Globus pallidus (tissue), 1 donor: ENCODE data around the gene SAPCD2.

Experiments used
- DNase-seq: peaks from one replicate; pipeline ENCODE4 v3.0.0-alpha.2; 2015; ENCODE audit warnings: low spot score

SAPCD2 gene

DNA sequence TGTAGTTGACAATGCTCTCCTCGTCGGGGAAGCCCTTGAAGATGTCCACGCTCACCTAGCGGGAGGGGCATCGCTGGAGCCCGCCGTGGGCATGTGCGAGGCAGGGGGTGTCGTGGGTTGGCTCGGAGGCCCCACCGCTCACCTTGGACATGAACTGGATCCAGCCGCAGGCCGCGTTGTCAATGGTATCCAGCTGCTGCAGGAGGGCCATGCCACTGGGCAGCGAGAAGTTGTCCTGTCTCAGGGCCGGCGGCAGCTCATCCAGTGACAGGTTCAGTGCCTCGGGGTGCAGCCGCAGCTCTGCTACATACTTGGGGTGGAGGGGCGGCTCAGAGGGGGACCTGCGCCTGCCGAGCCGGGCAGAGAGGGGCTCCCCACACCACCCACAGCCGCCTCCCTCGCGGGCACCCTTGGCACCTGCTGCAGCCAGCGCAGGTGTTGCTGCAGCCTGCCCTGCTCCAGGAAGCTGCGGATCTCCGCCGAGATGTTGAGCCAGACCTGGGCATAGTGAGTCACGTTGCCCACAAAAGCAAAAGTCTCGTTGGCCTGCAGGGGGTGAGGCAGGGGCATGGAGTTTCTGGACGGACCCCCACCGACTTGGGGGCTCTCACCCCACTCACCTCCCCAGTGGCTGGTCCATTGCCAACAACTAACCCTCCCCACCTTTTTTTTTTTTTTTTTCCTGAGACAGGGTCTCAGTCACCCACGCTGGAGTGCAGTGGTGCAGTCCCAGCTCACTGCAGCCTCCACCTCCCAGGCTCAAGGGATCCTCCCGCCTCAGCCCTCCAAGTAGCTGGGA, 51.4 kb downstream of the SAPCD2 start:
- DNase-seq, result no peak

DNA sequence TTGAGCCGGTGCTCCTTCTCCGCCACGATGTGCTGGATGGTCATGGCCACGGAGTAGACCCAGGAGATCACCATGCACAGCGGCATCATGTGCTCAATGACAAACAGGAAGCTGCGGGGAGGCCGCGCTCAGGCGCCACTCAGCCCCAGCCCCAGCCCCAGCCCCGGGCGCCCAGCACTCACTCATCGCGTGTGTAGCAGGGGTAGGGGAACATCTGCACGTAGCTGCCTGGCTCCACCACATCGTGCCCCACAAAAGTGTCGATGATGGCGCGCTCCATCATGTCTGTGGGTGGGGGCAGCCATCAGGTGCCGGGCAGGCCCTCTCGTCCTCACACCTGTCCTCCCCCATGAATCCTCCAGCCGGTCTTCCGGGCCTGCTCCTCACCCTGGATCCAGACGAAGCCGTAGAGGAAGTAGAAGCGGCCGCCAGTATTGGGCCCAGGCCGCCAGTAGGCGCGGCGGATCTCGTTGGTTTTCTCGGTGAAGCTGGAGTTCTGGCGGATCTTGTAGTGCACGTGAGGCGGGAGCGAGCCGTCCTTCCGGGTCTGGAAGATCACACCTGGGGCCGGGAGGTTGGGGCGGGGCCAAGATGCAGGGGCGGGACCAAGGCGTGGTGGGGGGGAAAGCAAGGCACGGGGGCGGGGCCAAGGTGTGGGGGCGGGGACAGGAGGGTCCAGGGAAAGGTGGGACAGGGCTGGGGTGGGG, 52.4 kb downstream of the SAPCD2 start:
- DNase-seq, result no peak

DNA sequence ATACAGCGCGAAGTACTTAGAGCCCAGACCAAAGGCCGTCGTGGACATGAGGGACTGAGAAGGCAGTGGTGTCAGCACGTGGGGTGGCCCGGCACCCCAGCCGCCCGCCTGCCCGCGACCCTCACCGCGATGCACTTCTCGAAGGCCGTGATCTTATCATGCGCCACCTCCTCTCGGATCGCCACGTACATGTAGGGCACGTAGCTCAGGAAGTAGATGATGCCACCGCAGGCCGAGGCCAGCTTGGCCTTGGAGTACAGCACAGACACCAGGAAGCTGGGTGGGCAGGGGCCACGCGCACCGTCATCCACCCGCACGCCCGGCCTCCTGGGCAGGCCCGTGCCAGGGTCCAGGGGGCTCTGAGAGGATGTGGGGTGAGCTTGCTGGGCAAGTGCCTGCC, 53.3 kb downstream of the SAPCD2 start:
- no peak for DNase-seq

DNA sequence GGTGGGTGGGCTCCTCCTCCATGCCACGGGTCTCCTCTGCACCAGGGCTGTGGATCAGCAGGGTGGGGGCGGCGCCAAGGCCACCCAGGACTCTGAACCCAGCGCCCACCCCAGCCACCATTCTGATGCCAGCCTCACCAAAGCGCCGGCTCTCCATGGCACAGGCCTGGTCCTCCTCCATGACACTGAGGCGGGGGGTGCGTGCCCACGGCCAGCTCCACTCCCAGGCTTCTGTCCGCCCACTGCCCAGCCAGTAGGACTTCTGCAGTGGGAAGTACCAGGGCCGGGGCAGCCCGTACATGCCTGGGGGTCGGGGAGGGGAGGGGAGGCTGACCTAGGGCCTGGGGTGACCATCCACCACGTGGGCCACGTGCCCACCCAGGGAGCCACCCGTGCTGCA, 53.9 kb downstream of the SAPCD2 start:
- no peak for DNase-seq

DNA sequence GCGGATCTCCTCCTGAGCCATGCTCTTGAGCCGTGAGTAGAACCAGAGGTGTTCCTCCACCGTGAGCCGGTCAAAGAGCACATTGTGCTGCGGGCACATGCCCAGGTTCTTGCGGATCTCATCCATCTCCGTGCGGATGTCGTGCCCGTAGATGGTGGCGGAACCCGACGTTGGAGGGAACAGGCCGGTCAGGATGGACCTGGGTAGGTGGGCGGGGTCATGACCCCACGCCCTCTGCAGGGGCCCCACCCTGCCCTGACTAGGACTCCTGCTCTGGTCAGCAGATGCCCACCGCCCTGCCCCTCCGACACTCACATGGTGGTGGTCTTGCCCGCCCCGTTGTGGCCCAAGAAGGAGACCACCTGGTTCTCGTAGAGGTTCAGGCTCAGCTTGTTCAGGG, 54.4 kb downstream of the SAPCD2 start:
- no peak for DNase-seq

DNA sequence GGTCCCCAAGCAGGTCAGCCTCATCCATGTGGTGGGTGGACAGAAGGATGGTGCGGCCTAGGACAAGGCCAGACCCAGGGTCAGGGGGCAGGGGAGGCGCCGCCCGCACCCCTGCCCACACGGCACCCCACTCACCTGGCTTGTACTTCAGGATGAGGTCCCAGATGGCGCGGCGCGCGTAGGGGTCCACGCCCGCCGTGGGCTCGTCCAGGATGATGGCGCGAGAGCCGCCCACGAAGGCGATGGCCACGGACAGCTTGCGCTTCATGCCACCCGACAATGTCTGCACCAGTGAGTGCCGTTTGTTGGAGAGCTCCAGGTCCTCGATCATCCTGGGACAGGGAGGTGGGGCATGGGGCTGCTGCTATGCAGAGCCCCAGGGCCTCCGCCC, 54.8 kb downstream of the SAPCD2 start:
- no peak for DNase-seq

DNA sequence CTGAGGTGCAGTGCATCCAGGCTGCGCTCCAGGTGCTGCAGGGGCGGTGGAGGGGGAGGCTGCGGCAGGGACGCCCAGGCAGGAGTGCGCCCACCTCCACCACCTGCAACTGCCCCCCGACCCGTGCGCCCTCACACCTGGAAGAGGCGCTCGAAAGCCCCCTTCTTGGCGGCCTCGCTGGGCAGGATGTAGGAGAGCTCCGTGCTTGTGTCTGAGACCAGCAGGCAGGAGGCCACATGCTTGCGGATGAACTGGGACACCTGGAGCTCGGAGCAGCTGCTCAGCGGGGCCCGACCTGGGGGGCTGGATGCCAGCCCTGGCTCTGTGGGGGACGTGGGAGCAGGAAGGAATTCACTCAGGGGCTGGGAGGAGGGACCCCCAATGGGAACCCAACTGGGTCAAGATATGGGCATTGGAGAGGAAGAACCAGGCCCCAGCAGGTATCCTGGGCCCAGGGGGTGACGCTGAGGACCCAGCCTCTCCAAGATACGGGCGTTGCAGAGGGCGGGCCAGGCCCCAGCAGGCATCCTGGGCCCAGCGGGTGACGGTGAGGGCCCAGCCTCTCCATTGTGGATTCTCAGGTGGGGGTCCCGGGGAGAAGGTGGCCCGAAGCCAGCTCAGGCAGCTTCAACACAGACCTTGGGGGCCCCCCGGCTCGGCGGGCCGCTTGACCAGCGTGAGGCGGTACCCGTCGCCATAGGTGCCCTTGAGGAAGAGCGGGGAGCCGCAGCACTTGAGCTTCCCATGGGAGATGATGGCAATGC, 55.4 kb downstream of the SAPCD2 start:
- DNase-seq, result no peak

DNA sequence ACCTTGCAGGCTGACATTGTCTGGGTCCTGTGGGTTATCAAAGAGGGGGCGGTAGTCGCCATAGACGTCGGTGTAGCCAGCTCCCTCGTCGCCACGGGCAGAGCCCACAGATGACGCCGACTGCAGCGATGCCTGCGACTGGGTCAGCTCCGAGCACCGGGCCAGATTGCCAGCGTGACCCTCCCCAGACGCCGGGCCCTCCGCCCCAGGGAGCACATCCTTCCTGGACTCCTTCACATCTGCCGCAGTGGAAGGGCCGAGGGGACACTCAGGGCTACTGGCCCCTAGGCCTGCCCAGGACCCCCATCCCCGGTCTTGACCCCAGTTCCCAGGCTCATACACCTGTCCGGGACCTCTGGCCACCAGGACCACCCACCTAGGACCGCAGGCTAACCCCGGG, 56.2 kb downstream of the SAPCD2 start:
- DNase-seq, result no peak

DNA sequence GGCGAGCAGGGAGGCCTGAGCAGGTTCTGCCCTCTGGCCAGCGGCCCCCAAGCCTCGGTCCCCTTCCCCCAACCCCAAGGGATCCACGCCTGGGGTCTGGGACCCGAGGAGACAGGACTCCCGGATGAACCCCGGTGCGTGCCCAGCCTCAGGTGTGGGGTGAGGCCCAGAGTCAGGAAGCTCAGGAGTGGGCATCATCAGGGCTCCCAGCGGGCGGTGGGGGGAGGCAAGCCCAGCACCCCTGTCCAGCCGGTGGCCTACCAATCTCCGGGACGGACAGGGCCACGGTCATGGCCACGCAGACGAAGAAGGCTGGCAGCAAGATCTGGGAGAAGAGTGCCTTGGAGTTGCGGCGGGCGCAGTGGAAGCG, 56.8 kb downstream of the SAPCD2 start:
- DNase-seq, result no peak

DNA sequence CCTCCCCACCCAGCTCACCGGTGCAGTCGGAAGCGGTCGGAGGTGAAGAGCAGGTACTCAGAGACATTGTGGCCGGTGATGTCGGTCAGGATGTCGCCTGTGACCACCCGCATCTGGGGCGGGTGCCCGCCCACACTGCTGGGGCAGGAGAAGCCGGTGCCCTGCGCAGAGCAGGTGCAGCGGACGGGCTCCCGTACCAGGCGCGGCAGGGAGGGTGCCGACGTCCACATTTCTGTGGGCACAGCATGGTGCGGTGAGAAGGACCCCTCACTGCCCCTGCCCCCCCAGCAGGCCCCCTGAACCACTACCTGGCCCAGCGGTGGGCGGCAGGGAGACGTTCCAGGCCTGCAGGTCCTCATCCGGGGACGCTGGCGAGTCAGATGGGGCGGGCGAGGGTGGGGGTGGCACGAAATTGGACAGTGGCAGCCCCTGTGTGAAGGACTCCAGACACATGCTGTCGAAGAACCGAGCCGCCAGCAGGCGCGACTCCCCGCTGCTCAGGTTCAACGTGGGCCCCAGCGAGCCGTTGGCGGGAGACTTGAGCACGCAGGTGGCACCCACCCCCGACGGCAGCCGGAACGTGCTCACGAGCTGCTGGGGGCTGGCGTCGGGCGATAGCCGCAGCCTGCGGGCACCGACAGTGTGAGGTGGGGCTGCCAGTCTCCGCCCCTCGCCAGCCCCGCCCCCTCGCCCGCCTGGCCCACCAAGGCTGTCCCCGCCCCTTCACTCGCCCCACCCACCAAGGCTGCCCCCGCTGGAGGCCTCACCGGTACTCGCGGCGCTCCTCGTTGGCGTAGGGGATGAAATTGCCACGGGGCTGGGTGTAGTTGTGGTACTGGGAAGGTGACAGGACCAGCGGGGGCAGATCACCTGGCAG, 57.4 kb downstream of the SAPCD2 start:
- no peak for DNase-seq
